Activated T-cell treated with anti-CD3 and anti-CD28 coated beads, Interleukin-2, amount 50 U/mL, for 1 hour (primary cell): ENCODE results near the gene SLF2.
"Not testable (repeated sequence)": the region's sequence is repeated elsewhere in the genome, so short reads cannot be mapped to it uniquely, and the experiment has no call there.

Experiments used
- DNase-seq: peaks from one replicate; pipeline ENCODE4 v3.0.0-alpha.2; 2020

The SLF2 gene

GRCh38 chr10:100881556-100882213, 31.1 kb upstream of the SLF2 start:
- no peak for DNase-seq

- DNase-seq = no peak
Observed at GRCh38 chr10:100882252-100882651, 30.5 kb upstream of the SLF2 start.

GRCh38 chr10:100882671-100883311, 30.0 kb upstream of the SLF2 start:
- DNase-seq = no peak

GRCh38 chr10:100883312-100883821, 29.4 kb upstream of the SLF2 start:
- no peak for DNase-seq

GRCh38 chr10:100885611-100886010, 27.2 kb upstream of the SLF2 start:
- DNase-seq = not testable (repeated sequence)

GRCh38 chr10:100886091-100886490, 26.7 kb upstream of the SLF2 start:
- no peak for DNase-seq

GRCh38 chr10:100886521-100886920, 26.2 kb upstream of the SLF2 start:
- no peak for DNase-seq

- DNase-seq = no peak
Observed at GRCh38 chr10:100886963-100887362, 25.8 kb upstream of the SLF2 start.

- no peak for DNase-seq
Observed at GRCh38 chr10:100887761-100888296, 24.9 kb upstream of the SLF2 start.

GRCh38 chr10:100888957-100889356, 23.8 kb upstream of the SLF2 start:
- no peak for DNase-seq

GRCh38 chr10:100889546-100889945, 23.2 kb upstream of the SLF2 start:
- DNase-seq = no peak

- no peak for DNase-seq
Observed at GRCh38 chr10:100890141-100890672, 22.6 kb upstream of the SLF2 start.

- DNase-seq = no peak
Observed at GRCh38 chr10:100890673-100891317, 22.0 kb upstream of the SLF2 start.

- DNase-seq = no peak
Observed at GRCh38 chr10:100894033-100894432, 18.7 kb upstream of the SLF2 start.

GRCh38 chr10:100894589-100895294, 18.0 kb upstream of the SLF2 start:
- DNase-seq = no peak

GRCh38 chr10:100895346-100895745, 17.4 kb upstream of the SLF2 start:
- DNase-seq = no peak

- no peak for DNase-seq
Observed at GRCh38 chr10:100895896-100896295, 16.9 kb upstream of the SLF2 start.

GRCh38 chr10:100896876-100897461, 15.8 kb upstream of the SLF2 start:
- no peak for DNase-seq

GRCh38 chr10:100897976-100898375, 14.8 kb upstream of the SLF2 start:
- DNase-seq = no peak

GRCh38 chr10:100899171-100899570, 13.6 kb upstream of the SLF2 start:
- DNase-seq = no peak

- no peak for DNase-seq
Observed at GRCh38 chr10:100901051-100901450, 11.7 kb upstream of the SLF2 start.

GRCh38 chr10:100902622-100903021, 10.1 kb upstream of the SLF2 start:
- DNase-seq = no peak

GRCh38 chr10:100904917-100905316, 7.8 kb upstream of the SLF2 start:
- no peak for DNase-seq
